ENCODE results near the gene IQGAP2.
"Not testable (repeated sequence)": the region's sequence is repeated elsewhere in the genome, so short reads cannot be mapped to it uniquely, and the experiment has no call there.

Gene IQGAP2

GRCh38 chr5:76503929-76504328 lies 100.8 kb downstream of the IQGAP2 start:
- Histone ChIP-seq H2AFZ (ENCODE audit: low read depth, low read length) (no peak overlapping the region), H3K9me3 (ENCODE audit: low read length) (no peaks in the 10 kb centered on the region), H3K36me3 (ENCODE audit: insufficient read depth, low read length) (no peaks in the 10 kb centered on the region), H3K4me1 (ENCODE audit: insufficient read depth, low read length) (peaks cover 7% of the 10 kb centered on the region), H3K27me3 (ENCODE audit: insufficient read depth, low read length) (no peaks in the 10 kb centered on the region), H3K4me3 (ENCODE audit: low read length) (no peak overlapping the region)

GRCh38 chr5:76504901-76505564 lies 101.9 kb downstream of the IQGAP2 start:
- Histone ChIP-seq H3K27me3 (ENCODE audit: insufficient read depth, low read length) (no peaks in the 10 kb centered on the region), H3K9me3 (ENCODE audit: low read length) (no peaks in the 10 kb centered on the region), H3K36me3 (ENCODE audit: insufficient read depth, low read length) (no peaks in the 10 kb centered on the region), H3K4me1 (ENCODE audit: insufficient read depth, low read length) (peaks cover 7% of the 10 kb centered on the region), H3K4me3 (ENCODE audit: low read length) (no peak overlapping the region), H2AFZ (ENCODE audit: low read depth, low read length) (no peak overlapping the region)

DNA sequence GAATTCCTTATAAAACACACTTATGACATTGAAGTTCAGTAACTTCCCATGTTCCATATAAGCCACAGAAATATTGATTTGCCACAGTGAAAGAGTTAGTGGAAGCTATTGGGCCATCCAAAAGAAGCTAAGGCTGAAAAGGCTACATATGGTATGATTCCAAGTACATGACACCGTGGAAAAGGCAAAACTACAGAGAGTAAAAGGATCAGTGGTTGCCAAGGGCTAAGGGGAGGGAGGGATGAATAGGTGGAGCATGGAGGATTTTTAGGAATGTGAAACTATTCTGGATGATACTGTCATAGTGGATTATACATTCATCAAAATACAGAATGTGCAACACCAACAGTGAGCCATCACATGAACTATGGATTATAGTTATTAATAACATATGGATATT lies 110.4 kb downstream of the IQGAP2 start:
- Histone ChIP-seq H2AFZ (ENCODE audit: low read depth, low read length) (no peak overlapping the region), H3K9me3 (ENCODE audit: low read length) (no peaks in the 10 kb centered on the region), H3K4me3 (ENCODE audit: low read length) (no peak overlapping the region), H3K4me1 (ENCODE audit: insufficient read depth, low read length) (no peaks in the 10 kb centered on the region), H3K36me3 (ENCODE audit: insufficient read depth, low read length) (no peaks in the 10 kb centered on the region), H3K27me3 (ENCODE audit: insufficient read depth, low read length) (no peaks in the 10 kb centered on the region)

DNA sequence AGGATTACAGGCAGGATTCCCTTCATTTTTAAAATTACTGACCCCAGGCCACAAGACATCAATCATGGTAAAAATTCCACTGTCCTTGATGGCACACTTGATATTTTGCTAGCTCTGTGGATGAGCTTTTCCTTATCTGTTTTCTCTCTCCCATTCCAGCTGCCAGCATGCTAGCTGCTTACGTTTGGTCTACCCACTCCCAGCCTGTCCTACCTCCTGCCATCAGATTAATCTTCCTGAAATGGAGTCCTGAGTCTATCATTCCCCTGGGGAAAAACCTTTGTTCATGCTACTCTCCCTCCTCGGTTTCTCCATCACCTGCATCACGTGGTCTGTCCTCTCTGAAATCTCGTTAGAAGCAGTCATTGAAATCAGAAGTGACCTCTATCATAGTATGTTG lies 111.2 kb downstream of the IQGAP2 start:
- Histone ChIP-seq H3K4me3 (ENCODE audit: low read length) (no peak overlapping the region), H3K36me3 (ENCODE audit: insufficient read depth, low read length) (no peaks in the 10 kb centered on the region), H2AFZ (ENCODE audit: low read depth, low read length) (no peak overlapping the region)

DNA sequence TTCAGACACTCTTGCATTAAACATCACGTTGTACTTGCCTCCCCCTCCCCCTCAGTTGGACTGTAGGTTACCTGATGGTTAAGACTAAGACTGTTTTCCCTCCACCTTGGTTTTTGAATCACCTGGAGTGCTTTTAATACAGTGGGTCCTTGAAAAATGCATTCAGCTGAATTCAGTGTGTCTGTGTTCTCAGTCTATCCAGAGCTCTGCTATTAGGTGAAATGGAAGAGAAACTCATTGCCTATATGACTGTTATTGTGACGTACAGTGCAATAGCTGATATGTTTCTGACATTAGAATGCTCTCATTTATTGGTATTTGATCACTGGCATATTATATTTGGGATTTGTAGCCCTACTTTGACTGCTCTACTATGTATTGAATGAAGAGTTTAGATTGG lies 111.6 kb downstream of the IQGAP2 start:
- Histone ChIP-seq H3K36me3 (ENCODE audit: insufficient read depth, low read length) (no peaks in the 10 kb centered on the region), H2AFZ (ENCODE audit: low read depth, low read length) (no peak overlapping the region)

More for the DNA sequence above, 111.2 kb downstream of the IQGAP2 start:
- Histone ChIP-seq H3K9me3 (ENCODE audit: low read length) (no peaks in the 10 kb centered on the region), H3K4me1 (ENCODE audit: insufficient read depth, low read length) (no peaks in the 10 kb centered on the region), H3K27me3 (ENCODE audit: insufficient read depth, low read length) (no peaks in the 10 kb centered on the region)

DNA sequence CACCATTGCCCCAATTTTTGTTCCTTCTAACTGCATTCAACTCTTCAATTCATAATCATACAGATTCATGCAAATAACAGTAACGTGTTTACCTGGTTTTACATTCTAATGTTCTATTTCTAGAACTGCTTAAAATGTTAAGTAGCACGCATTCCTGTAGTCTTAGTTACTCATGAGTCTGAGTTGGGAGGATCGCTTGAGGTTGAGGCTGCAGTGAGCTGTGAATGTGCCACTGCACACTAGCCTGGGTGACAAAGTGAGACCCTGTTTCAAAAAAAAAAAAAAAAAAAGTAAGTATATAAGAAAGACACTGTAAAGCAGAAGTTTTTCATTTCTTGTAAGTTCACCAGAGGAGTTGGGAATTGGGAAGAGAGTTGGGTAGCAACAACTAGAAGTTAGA lies 114.2 kb downstream of the IQGAP2 start:
- H3K4me1 ChIP-seq (ENCODE audit: insufficient read depth, low read length) = no peaks in the 10 kb centered on the region
- H3K36me3 ChIP-seq (ENCODE audit: insufficient read depth, low read length) = no peaks in the 10 kb centered on the region
- no peak overlapping the region for H2AFZ ChIP-seq (ENCODE audit: low read depth, low read length)
- H3K4me3 ChIP-seq (ENCODE audit: low read length) = no peak overlapping the region
- no peaks in the 10 kb centered on the region for H3K9me3 ChIP-seq (ENCODE audit: low read length)
- H3K27me3 ChIP-seq (ENCODE audit: insufficient read depth, low read length) = no peaks in the 10 kb centered on the region

More for the DNA sequence above, 111.6 kb downstream of the IQGAP2 start:
- no peaks in the 10 kb centered on the region for H3K9me3 ChIP-seq (ENCODE audit: low read length)
- no peak overlapping the region for H3K4me3 ChIP-seq (ENCODE audit: low read length)
- no peaks in the 10 kb centered on the region for H3K27me3 ChIP-seq (ENCODE audit: insufficient read depth, low read length)
- H3K4me1 ChIP-seq (ENCODE audit: insufficient read depth, low read length) = no peaks in the 10 kb centered on the region

DNA sequence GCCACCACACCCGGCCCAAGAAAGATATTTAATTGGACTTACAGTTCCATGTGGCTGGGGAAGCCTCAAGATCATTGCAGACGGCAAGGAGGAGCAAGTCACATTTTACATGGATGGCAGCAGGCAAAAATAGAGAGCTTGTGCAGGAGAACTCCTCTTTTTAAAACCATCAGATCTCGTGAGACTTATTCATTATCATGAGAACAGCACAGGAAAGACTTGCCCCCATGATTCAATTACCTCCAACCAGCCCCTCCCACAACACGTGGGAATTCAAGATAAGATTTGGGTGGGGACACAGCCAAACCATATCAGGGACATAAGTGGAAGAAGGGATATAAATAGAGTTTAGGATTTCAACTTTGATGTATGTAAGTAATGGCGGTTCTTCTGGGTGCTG lies 115.2 kb downstream of the IQGAP2 start:
- not testable (repeated sequence) for H3K4me3 ChIP-seq (ENCODE audit: low read length); H3K36me3 ChIP-seq (ENCODE audit: insufficient read depth, low read length); H3K4me1 ChIP-seq (ENCODE audit: insufficient read depth, low read length); H2AFZ ChIP-seq (ENCODE audit: low read depth, low read length); H3K9me3 ChIP-seq (ENCODE audit: low read length); H3K27me3 ChIP-seq (ENCODE audit: insufficient read depth, low read length)

- peaks cover 21% of the 10 kb centered on the region for H3K4me1 ChIP-seq (ENCODE audit: insufficient read depth, low read length)
- no peaks in the 10 kb centered on the region for H3K27me3 ChIP-seq (ENCODE audit: insufficient read depth, low read length)
- H2AFZ ChIP-seq (ENCODE audit: low read depth, low read length) = no peak overlapping the region
- H3K9me3 ChIP-seq (ENCODE audit: low read length) = no peaks in the 10 kb centered on the region
- H3K36me3 ChIP-seq (ENCODE audit: insufficient read depth, low read length) = no peaks in the 10 kb centered on the region
- H3K4me3 ChIP-seq (ENCODE audit: low read length) = no peak overlapping the region
Measured at GRCh38 chr5:76521240-76521758, 118.2 kb downstream of the IQGAP2 start.

- Histone ChIP-seq H3K9me3 (ENCODE audit: low read length) (no peaks in the 10 kb centered on the region), H2AFZ (ENCODE audit: low read depth, low read length) (no peak overlapping the region), H3K4me1 (ENCODE audit: insufficient read depth, low read length) (peaks cover 21% of the 10 kb centered on the region), H3K4me3 (ENCODE audit: low read length) (no peak overlapping the region), H3K36me3 (ENCODE audit: insufficient read depth, low read length) (no peaks in the 10 kb centered on the region), H3K27me3 (ENCODE audit: insufficient read depth, low read length) (no peaks in the 10 kb centered on the region)
Measured at GRCh38 chr5:76522103-76522935, 119.2 kb downstream of the IQGAP2 start.

DNA sequence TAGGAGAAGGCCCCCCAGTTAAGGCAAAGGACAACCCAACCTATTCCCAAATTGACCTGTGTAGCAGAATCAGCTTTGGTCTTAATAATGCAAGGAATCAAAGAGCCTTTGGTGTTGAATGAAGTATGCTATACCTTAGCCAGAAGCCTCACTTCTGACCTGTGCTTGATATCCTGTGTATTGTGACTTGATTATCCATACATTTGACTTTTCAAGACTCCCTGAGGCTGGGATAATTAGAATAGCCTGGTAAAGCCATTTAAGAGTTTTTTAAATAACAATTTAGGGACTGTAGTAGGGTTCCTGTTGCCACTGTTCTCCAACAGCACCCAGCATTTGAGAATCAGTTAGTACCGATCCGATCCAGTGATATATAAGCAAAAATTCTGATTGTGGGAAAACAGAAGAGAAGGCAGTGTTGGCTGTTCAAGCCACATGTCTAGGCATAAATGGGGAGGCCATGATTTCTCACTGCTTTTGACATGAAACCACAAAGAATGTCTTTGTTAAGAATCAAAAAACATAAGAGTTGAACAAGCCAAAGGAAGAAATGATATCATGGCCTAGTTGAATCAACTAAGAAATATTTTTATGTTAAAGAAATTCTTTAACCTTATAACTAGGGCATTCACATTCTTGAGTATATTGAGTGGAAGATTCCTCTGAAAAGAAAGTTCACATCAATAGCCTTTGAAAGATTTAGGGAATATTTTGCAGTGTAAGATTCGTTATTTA lies 121.2 kb downstream of the IQGAP2 start:
- Histone ChIP-seq H3K36me3 (ENCODE audit: insufficient read depth, low read length) (no peaks in the 10 kb centered on the region), H3K27me3 (ENCODE audit: insufficient read depth, low read length) (no peaks in the 10 kb centered on the region), H3K4me3 (ENCODE audit: low read length) (no peak overlapping the region), H3K9me3 (ENCODE audit: low read length) (no peaks in the 10 kb centered on the region), H3K4me1 (ENCODE audit: insufficient read depth, low read length) (peaks cover 28% of the 10 kb centered on the region), H2AFZ (ENCODE audit: low read depth, low read length) (no peak overlapping the region)

DNA sequence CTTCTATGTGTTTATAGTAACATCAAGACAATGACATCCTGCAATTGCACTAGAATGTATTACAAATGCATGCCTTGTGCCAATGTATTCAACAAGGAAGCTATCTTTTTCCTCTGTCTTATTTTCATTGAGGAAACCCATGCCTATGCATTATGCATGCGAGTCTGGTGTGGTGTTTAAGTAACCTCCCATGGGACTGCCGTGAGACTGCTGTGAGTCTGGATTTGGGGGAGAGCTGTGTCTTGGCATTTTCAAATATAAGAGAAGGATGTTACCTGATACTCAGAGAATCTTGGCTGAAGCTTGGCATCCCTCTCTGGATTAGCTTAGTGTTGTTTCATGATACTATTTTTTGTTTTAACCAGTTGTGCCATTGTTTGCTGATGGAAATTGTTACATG lies 121.8 kb downstream of the IQGAP2 start:
- no peaks in the 10 kb centered on the region for H3K27me3 ChIP-seq (ENCODE audit: insufficient read depth, low read length)
- no peak overlapping the region for H3K4me3 ChIP-seq (ENCODE audit: low read length)
- no peak overlapping the region for H2AFZ ChIP-seq (ENCODE audit: low read depth, low read length)
- no peaks in the 10 kb centered on the region for H3K36me3 ChIP-seq (ENCODE audit: insufficient read depth, low read length)
- peaks cover 28% of the 10 kb centered on the region for H3K4me1 ChIP-seq (ENCODE audit: insufficient read depth, low read length)
- no peaks in the 10 kb centered on the region for H3K9me3 ChIP-seq (ENCODE audit: low read length)

DNA sequence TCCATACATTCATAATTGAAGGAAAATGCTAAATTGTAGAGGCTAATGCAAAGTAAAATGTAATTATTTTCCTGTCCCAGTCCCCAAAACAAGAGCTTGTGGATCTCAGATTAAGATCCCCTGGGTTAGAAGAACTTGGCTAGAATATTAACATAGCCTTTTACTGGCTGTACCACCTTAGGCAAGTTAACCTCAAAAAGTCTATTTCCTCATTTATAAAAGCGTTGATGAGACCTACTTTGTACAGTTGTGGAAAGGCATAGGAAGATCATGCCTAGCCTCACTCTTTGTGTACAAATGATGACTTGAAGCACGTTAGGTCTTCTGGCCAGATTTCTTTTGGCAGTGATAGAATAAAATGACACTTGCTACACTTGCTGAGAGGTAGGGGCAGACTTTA lies 122.9 kb downstream of the IQGAP2 start:
- H3K36me3 ChIP-seq (ENCODE audit: insufficient read depth, low read length) = no peaks in the 10 kb centered on the region

More for the DNA sequence above, 122.9 kb downstream of the IQGAP2 start:
- H3K27me3 ChIP-seq (ENCODE audit: insufficient read depth, low read length) = no peaks in the 10 kb centered on the region
- H2AFZ ChIP-seq (ENCODE audit: low read depth, low read length) = no peak overlapping the region
- peaks cover 28% of the 10 kb centered on the region for H3K4me1 ChIP-seq (ENCODE audit: insufficient read depth, low read length)
- H3K4me3 ChIP-seq (ENCODE audit: low read length) = no peak overlapping the region
- H3K9me3 ChIP-seq (ENCODE audit: low read length) = no peaks in the 10 kb centered on the region

All from neuron (in vitro differentiated cells).